Loucy (cell line): ENCODE data around the gene CFAP92.

Experiments used
- CTCF ChIP-seq: fragments of 200-600 bp; sonication (generic); conservative IDR thresholded peaks from 2 replicates; pipeline ENCODE4 v1.5.1; 2014; ENCODE audit warnings: mild to moderate bottlenecking, antibody characterized with exemption, low read length
- EZH2phosphoT487 ChIP-seq: fragments of 200-600 bp; IDR thresholded peaks from 2 replicates; pipeline ENCODE4 v1.6.1; 2018; ENCODE audit warnings: antibody characterized with exemption, mild to moderate bottlenecking, moderate library complexity, borderline replicate concordance

GRCh38 chr3:129010310-129010956 lies 16.6 kb upstream of the CFAP92 start:
- TF ChIP-seq CTCF: no peak
- no peak for TF ChIP-seq EZH2phosphoT487
